Measurements from ENCODE around the gene MFAP3L.

DNA sequence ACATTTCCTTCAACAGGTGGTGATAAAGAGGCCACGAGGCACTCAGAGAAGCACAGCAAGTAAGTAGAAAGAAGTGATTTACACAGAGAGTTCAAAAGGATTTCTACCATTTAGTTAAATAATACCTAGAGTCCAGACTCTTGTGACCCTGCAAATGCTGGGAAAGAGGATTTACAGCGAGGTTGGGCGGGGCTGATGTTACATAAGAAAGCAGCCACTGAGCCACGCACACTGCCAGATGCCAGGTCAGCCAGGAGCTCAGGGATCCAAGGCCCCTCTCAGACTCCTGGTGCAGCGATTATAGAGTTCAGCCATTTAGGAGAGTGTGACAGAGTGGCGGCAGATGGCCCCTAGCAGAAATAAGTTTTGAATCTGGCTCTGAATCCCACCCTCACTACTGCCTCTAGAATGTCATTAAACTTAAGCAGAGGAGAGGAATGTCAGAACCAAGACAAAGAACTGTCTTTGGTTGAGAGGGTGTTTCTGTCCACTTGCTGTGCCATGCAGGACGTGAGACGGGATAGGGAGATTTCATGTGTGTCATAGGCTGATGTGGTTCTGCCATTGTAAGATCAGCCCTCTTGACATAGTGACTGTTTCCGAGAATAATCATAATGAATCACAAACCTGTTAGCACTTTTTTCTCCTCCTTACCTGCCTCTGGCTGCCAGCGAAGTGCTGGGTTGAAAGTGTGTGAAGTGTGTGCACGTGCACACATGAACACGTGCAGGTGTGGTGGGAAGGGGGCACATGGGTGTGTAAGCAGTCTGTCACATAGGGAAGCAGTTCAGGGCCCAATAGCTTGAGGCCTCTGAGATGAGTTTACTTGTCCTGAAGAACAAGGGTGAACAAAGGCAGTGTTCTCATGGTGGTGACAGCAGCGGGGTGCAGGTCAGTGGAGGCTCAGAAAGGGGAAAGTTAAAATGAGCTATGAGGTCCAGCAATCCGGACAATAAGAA, 50.1 kb downstream of the MFAP3L start:
- TF ChIP-seq, protein P1, sequence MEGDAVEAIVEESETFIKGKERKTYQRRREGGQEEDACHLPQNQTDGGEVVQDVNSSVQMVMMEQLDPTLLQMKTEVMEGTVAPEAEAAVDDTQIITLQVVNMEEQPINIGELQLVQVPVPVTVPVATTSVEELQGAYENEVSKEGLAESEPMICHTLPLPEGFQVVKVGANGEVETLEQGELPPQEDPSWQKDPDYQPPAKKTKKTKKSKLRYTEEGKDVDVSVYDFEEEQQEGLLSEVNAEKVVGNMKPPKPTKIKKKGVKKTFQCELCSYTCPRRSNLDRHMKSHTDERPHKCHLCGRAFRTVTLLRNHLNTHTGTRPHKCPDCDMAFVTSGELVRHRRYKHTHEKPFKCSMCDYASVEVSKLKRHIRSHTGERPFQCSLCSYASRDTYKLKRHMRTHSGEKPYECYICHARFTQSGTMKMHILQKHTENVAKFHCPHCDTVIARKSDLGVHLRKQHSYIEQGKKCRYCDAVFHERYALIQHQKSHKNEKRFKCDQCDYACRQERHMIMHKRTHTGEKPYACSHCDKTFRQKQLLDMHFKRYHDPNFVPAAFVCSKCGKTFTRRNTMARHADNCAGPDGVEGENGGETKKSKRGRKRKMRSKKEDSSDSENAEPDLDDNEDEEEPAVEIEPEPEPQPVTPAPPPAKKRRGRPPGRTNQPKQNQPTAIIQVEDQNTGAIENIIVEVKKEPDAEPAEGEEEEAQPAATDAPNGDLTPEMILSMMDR (IDR thresholded peaks at IDR 0.05), result no peak
- TF ChIP-seq POLR2A (IDR thresholded peaks at IDR 0.05), result no peak
